Right ventricle myocardium superior (tissue), 1 donor: ENCODE results near the gene PHF13. TPM values are rescaled to one million over a fixed set of nuclear protein-coding genes. Genes with fewer than 3 reads are reported as not detected.
A peak's percentile ranks its signal among the peaks of the same experiment; 100 is the strongest.

ENCODE experiments used
- ATAC-seq: fragments of 200-7000 bp; cut with Tn5 transposase; one replicate; pipeline ENCODE4 v1.9.1; 2020; ENCODE audit warnings: mild to moderate bottlenecking; ENCODE audit not compliant: poor library complexity
- DNase-seq: peaks from one replicate; pipeline ENCODE4 v3.0.0-alpha.2; 2020
- intact Hi-C: fragments of 100-400 bp; cut with DNase I; formaldehyde crosslinking; loops from one replicate; pipeline ENCODE4 v1.11.2; 2022
- total RNA-seq: library from RNA; stranded (reverse); fragmentation: NEBNext Ultra II Directional; extraction: Animal tissue kit (Norgen Biotek cat#: 25700); gene quantifications from one replicate; pipeline ENCODE4 v1.2.1, GENCODE V29; 2021
- donor health status: DM: no; HTN: yes; CAD: no; lungs with severe emphysema.

The PHF13 gene
- total RNA-seq, 1 donor from 2014 or later: 8.6 TPM

DNA sequence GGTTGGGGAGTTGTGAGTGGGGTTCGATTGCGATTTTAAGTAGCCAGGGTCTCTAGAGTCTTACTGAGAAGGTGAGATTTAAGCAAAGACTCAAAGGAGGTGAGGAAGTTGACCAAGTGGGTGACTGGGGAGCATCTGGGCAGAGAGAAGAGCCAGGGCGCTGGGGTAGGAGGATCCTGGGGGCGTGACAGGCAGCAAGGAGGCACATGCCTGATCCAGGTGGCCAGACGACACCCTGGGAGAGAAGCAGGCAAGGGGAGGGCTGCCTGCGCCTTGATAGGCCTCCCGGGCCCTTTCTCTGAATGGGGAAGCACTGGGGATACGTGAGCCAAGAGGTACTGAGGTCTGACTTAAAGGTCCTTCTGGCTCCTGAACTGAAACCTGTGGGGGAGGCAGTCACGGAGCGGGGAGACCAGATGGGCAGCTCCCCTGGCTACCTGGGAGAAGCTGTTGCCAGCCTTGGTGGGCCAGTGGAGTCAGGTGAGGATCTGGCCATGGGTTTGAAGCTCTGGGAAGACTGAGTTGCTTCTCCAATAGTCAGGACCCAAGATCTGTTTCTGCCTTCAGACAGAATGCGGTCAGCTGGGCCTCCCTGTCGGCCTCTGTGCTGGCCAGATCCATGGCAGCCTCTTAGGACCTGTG is 28.3 kb upstream of the PHF13 start:
- DNase-seq (no peak), ATAC-seq (no peak)

DNA sequence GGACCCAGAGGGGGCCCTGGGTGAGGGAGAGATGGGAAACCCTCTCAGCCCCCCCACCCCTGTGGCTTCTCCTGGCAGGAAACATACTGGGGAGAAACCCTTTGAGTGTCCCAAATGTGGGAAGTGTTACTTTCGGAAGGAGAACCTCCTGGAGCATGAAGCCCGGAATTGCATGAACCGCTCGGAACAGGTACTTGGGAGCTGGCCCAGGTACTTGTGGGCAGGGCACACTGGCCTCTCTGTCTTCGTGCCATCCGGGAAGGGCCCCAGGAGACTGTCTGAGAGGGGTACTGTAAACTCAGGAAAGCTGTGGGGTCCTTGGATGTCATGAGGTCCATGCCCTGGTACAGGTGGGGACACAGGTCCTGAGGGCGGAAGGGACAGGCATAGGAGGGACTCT is 27.7 kb upstream of the PHF13 start:
- DNase-seq (no peak), ATAC-seq (no peak)
- intact Hi-C loops: no loop called here

More for the DNA sequence above, 28.3 kb upstream of the PHF13 start:
- intact Hi-C loops: no loop called here

DNA sequence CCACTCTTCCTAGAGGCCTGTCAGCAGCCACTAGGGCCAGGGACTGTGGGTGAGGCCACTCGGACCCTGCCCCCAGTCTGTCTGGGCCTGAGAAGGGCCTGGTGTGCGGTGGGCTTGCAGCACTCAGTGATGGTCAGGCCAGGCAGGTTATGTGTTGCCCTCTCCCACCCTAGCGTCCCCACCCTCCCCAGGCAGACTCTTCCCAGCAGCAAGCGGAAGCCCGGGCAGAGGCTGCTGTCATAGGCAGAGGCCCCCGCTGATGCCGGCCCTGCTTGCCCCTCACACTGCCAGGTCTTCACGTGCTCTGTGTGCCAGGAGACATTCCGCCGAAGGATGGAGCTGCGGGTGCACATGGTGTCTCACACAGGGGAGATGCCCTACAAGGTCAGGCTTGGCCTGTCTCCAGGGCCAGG is 27.1 kb upstream of the PHF13 start:
- DNase-seq (no peak), ATAC-seq (peak; percentile 7)
- intact Hi-C loops: no loop called here

DNA sequence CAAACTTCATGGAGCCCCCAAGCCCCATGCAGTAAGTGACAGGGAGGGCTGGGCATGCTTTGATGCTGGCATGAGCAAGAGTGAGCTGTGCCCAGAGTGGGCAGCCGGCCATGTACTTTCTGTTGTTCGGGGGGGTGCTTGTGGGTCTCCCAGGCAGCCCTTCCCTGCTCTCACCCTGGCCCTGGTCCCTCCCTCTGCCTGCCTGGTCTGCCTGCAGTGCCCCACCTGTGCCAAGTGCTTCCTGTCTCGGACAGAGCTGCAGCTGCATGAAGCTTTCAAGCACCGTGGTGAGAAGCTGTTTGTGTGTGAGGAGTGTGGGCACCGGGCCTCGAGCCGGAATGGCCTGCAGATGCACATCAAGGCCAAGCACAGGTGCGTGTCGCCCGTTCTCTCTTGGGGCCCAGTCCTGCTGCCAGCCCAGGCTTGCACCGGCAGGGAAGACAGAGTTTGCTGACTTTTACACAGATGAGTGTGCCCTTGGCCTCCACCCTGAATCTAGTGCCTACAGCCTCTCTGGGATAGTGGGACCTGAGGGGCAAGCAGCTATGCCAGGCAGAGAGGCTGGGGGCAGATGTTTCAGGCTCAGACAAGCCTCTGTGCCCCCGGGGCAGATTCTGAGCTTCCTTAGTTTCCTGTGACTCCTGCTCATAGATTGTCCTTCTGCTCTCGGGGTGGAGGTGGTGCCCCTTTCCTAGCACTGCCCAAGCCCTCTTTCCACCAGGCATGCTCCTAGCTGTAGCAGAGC is 26.1 kb upstream of the PHF13 start:
- peak; percentile 86 for DNase-seq
- ATAC-seq: peak; percentile 83
- intact Hi-C loops: no loop called here

DNA sequence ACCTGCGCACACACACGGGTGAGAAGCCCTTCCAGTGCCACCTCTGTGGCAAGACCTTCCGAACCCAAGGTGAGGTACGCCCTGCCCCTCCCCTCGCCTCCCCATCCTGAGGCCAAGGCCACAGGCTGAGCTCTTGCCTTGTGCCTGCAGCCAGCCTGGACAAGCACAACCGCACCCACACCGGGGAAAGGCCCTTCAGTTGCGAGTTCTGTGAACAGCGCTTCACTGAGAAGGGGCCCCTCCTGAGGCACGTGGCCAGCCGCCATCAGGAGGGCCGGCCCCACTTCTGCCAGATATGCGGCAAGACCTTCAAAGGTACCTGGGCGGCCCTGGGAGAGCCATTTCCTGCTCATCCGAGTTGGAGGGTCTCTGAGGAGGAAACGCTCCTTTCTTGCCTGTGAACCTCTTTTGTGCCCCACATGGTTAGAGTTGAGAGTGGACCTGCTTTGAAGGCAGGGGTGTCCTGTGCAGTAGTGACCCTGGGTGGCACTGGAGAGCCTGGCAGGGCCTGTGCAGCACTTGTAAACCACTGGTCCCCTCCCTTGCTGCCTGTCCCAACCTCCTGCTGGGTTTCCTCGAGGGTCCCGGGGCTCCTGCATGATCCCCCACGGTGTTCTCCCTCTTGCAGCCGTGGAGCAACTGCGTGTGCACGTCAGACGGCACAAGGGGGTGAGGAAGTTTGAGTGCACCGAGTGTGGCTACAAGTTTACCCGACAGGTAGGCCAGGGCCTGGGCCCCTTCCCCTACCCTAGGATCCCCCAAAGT is 25.2 kb upstream of the PHF13 start:
- intact Hi-C loops: no loop called here
- ATAC-seq: no peak
- no peak for DNase-seq

DNA sequence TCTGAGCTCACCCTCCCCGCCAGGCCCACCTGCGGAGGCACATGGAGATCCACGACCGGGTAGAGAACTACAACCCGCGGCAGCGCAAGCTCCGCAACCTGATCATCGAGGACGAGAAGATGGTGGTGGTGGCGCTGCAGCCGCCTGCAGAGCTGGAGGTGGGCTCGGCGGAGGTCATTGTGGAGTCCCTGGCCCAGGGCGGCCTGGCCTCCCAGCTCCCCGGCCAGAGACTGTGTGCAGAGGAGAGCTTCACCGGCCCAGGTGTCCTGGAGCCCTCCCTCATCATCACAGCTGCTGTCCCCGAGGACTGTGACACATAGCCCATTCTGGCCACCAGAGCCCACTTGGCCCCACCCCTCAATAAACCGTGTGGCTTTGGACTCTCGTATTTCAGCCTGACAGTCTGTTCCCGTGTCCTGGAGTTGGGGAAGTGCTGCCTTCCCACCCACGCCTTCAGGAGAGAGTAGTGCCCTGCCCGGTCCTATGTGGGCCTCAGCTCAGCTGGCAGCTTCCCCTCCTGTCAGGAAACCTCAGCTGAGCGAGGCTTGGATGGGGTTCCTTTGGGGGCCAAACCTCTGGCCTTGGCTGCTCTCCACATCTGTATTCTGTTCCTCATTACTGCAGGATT is 24.5 kb upstream of the PHF13 start:
- intact Hi-C loops: no loop called here
- ATAC-seq (no peak), DNase-seq (no peak)

DNA sequence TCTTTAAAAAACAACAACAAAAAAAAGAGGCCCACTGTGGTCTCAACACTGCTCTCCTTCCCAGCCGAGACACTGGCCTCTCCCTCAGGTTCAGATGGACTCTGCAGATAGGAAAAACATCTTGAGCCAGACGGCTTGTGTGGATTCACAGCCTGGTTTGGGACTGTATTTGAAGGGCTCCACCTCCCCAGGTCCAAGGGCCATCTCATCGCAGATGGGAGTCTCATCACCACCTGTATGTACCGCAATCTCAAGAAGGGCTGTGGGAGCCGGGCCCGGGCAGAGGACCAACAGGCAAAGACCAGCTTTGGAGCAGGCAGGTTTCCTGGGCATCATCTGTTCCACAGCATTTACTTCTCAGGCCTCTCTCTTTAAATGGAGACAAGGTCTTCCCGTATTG is 23.5 kb upstream of the PHF13 start:
- intact Hi-C loops: no loop called here
- no peak for ATAC-seq

DNA sequence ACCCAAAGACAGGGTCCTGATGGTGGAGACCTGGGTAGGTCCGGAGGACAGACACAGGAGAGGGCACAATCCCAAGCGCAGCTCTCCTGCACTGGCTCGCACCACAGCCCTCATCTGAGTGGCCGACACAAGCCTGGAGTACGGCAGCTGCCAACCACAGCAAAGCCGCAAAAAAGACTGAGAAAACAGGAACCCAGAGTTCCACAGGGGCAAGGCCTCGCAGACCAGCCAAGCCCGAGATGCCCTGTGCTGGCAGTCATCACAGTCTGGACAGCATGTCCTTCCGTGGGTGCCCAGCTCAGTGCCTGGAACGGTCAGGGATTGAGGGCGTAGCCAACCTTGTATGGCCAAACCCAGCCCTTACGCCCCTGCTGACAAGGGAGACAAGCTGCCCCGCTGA is 22.3 kb upstream of the PHF13 start:
- ATAC-seq (peak; percentile 30), DNase-seq (peak; percentile 67)
- intact Hi-C loops: no loop called here

More for the DNA sequence above, 23.5 kb upstream of the PHF13 start:
- DNase-seq: no peak

DNA sequence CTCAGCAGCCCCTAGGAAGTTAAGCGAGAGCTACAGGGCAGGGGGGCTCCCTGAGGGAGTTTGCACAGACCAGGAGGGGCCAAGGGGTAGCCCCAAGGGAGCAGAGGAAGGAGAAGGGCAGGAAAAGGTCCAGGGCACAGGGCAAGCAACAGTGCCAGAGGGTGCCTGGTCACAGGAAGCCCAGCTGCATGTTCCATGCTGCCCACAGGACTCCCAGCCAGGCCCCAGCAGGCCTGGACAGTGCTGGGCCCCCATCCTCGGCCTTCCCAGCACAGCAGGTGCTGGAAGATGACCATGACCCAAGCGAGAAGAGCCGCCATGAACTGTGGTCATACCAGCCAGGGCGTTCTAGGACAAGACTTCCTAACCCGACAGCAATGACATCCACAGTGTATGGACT is 21.9 kb upstream of the PHF13 start:
- no peak for ATAC-seq
- no peak for DNase-seq
- intact Hi-C loops: no loop called here

DNA sequence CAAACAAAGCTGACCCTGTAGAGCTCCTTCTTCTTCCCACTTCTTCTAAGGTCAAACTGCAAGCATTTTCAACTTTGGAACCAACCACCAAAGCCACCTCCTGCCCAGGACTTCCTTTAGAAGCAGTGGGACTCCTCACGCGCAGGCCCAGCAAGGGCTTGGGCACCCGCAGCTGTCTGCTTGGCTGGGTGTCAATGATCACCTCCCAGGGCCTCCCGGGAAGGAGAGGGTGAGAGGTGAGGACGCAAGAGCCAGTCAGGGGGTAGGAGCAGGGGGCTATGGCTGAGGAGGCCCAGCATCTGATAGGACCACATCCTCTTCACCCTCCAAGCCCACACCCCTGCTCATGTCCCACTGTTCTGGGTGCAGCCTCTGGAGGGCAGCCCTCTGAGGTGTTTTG is 21.1 kb upstream of the PHF13 start:
- intact Hi-C loops: no loop called here
- DNase-seq (peak; percentile 56), ATAC-seq (no peak)

DNA sequence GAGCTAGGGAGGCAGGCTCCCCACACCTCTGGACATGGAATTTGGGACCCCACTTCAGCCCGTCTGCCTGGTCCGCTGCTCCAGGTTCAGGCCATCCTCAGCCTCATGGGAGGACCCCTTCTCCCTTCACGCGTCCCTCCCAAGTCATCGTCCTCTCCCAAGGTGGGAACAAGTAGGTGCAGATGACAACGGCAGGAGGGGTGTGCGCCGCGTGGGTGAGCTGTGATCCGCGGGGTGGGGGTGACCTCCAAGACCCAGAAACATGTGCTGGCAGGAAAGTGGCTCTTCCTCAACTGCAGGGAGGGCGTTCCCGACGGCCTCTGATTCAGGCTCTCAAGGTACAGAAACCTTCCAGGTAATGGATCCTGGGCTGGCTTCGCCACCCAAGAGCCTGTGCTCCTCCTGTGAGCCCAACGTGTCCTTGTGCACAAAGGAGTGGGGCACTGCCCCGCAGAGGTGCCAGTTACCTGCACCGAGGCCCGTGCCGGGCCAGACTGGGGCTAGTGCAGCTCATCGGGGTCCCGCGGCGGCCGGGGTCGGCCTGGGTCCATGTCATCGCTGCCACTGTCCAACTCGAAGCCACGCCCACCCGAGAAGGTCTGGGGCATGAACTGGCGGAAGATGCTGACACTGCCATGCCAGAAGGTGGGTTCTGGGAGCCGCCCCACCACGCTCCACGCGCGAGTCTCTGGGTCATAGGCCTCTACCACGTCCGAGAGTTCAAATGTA is 20.5 kb upstream of the PHF13 start:
- ATAC-seq (no peak), DNase-seq (no peak)
- intact Hi-C loops: no loop called here

DNA sequence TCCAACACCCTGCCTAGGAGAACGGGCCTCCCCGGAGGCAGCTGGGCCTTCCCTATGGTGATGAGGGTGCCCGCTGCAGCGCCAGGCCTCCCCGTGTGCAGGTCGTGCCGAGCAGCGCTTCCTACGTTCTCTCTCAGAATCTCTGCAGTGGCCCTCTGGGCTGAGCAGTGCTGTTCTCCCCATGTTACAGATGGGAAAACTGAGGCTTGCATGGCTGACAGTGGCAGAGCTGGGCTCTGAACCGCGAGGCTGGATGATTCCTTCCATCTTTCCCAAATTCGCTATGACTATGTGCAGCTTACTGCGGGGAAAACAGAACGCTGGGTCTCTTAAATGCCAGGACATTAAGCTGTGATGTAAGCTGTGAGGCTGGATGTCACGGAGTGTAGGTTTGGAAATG is 19.7 kb upstream of the PHF13 start:
- ATAC-seq: no peak
- DNase-seq: no peak
- intact Hi-C loops: no loop called here

DNA sequence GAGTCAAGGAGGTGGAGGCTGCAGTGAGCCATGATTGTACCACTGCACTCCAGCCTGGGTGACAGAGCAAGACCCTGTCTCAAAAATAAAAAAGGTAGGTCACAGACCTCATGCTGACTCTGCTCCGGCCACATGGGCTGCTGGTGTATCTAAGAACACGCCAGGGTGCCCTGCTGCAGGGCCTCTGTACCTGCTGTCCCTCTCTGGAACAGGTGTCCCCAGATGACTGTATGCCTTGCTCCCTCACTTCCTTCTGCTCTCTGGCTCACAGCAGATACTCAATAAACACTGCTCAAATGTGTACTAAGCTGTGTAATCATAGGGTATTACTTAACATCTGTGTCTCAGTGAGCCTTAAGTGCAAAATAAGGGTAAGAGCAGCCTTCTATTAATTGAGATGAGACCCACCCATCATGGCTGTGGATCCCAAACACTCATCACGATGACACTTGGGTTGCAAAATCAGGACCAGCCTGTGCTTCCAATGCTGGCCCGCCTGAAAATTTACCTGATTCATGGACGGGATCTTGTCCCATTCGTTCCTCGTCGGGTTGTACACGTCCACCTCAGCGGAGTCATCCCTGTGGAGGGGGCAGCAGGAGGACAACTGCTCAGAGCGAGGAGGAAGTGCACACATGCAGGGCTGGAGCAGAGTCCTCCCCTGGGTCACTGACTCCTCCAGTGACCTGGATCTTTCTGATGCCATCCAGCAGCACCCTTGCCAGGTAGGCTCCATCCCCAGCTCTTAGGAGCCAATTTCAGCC is 18.4 kb upstream of the PHF13 start:
- no peak for DNase-seq
- no peak for ATAC-seq

DNA sequence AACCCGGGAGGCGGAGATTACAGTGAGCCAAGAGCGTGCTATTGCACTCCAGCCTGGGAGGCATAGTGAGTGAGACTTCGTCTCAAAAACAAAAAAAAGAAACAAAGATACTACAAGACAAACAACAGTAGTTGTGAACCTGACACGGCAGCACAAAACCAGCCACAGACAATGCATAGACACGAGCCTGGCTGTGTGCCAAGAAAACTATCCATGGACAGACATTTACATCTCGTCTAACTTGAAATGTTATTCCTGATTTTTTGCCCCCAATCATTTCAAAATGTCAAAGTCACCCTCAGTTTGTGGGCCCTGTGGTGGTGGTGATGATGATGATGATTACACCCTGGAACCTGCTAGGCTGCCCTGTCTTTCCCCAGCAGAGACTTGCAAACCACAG is 17.2 kb upstream of the PHF13 start:
- ATAC-seq (no peak), DNase-seq (no peak)
- intact Hi-C loops: no loop called here

More for the DNA sequence above, 18.4 kb upstream of the PHF13 start:
- intact Hi-C loops: no loop called here

DNA sequence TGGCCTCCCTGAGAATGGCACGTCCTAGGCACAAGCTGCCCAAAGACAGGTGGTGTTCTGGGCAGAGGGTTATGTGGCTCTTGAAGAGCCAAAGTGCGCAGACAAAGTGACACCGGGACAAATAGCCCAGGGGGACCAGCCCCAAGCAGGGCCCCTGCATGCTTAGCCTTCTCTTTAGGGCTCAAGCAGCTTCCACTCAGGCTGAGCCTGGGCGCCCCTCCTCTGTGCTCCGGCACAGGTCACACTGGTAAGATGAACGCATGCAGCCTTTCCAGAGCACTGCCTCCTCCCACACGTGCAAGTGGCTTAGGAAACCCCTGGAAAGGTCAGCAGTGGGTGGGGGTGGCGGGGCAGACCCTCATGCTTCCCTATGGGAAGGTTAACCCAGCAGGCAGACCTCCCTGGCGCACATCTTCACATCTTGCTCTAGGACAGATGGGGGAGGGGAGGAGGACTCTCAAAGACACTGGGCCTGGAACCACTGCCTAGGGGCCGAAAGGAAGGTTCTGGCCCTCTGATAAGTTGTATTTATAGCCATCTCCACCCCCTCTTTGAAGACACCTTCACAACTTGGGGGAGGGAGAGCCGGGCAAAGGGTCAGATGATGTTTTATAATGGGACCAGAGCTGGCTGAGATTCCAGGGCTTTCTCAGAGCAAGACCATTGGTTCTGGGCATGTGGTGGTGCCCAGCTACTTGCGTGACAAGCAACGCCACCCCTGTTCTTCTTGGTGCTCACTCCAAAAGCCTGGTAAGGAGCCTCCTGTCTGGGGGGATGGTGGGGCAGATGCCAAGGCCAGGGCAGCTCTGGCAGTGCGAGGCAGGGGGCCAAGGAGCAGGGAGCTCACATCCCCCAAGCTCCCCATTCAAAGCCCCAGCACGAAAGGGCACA is 16.4 kb upstream of the PHF13 start:
- intact Hi-C loops: no loop called here
- DNase-seq (no peak), ATAC-seq (peak; percentile 23)

DNA sequence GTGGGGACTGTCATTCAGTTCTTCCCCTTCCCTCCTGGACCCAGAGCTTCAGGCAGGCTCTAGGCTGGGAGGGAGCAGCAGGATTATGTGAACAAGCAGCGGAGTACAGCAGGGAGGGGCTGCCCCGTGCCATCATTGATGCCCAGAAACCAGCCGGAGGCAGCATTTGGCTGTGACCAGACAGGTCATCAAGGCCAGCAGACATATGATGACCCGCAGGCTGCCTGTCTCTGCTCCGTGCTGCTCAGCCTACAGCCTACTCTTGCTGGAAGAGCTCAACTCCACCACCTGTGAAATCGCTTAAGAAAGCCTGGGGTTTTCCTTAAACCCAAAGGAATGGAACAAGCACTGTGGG is 15.8 kb upstream of the PHF13 start:
- ATAC-seq: no peak
- intact Hi-C loops: no loop called here

More for the DNA sequence above, 15.8 kb upstream of the PHF13 start:
- no peak for DNase-seq
